Measurements from ENCODE around the gene DUSP22. TPM values are rescaled to one million over a fixed set of nuclear protein-coding genes. Genes with fewer than 3 reads are reported as not detected.

DUSP22 gene
- total RNA-seq, 1 donor from 2014 or later, result 34.9 TPM

GRCh38 chr6:333379-334002 is 41.2 kb downstream of the DUSP22 start:
- Histone ChIP-seq H3K4me1 (ENCODE audit: insufficient read depth, low read length) (peaks cover under 1% of the 10 kb centered on the region), H3K4me3 (ENCODE audit: insufficient read depth, low read depth, low read length) (no peak overlapping the region)
- no peaks in the 10 kb centered on the region for H3K27me3 Mint-ChIP-seq (ENCODE audit: low read depth, unreplicated experiment)

DNA sequence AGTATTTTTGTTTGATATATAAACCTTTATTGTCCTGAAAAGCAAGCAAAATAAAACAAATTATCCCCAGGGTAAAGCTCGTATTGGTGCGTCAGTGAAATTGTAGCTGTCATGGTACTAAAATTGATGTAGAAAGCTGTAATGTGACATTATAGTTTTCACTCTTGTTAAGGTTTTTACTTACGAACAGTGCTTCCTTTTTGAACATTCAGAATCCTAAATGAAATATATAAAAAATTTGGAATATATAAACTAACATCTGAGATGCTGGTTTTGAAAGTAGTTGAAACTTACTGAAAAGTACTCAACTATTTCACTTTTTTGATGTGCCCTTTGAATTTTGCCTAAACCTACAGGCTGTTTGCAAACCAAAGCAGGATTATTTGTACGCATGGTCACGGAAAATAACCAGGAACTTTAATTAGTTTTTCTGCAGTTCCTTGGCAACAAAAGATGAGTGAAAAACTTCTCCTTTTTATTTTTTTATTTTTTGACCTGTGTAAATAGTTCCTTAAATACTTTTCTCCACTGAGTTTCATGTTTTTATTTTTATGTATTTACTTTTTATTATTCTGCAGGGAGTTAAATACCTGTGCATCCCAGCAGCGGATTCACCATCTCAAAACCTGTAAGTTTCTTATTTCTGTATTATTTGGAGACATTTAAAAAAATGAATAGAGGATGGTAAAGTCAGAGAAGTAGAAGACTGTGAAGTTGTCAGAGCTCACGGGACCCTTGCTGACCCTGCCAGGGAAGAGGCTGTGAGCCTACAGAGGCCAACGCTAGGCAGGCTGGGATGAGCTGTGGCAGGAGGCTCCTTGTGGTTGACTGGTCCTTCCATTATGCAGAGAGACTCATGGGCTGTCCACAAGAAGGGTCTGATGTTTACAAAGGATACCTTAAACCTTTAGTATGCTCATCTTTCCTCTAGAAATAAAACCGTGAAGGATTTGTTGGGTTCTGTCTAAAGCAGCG is 42.5 kb downstream of the DUSP22 start:
- peaks cover 13% of the 10 kb centered on the region for H4K20me1 ChIP-seq (ENCODE audit: insufficient read depth, low read length)
- H3K27ac ChIP-seq (ENCODE audit: low read depth, low read length), result no peak overlapping the region
- H3K9me3 ChIP-seq (ENCODE audit: insufficient read depth, low read depth, low read length), result no peaks in the 10 kb centered on the region
- H3K79me2 ChIP-seq (ENCODE audit: insufficient read depth, low read length), result no peaks in the 10 kb centered on the region
- H3K9me3 Mint-ChIP-seq (ENCODE audit: unreplicated experiment), result no peaks in the 10 kb centered on the region
- H3K36me3 Mint-ChIP-seq (ENCODE audit: low read depth, unreplicated experiment), result no peaks in the 10 kb centered on the region
- FAIRE-seq (no peak), DNase-seq (ENCODE audit: low read depth) (no peak)
- no peak overlapping the region for H3K4me3 ChIP-seq (ENCODE audit: insufficient read depth, low read depth, low read length)
- no peaks in the 10 kb centered on the region for H3K4me1 ChIP-seq (ENCODE audit: insufficient read depth, low read length)
- H3K27ac Mint-ChIP-seq (ENCODE audit: unreplicated experiment), result no peak overlapping the region
- no peaks in the 10 kb centered on the region for H3K27me3 ChIP-seq (ENCODE audit: insufficient read depth, low read length)
- no peak overlapping the region for H3K4me2 ChIP-seq (ENCODE audit: low read length)
- peaks cover 11% of the 10 kb centered on the region for H3K4me1 Mint-ChIP-seq (ENCODE audit: low read depth, unreplicated experiment)
- H3K9ac ChIP-seq (ENCODE audit: low read length), result no peak overlapping the region
- no peak for TF ChIP-seq EZH2 (IDR thresholded peaks at IDR 0.05; ENCODE audit: insufficient read depth, low read length)
- TF ChIP-seq CTCF (IDR thresholded peaks at IDR 0.05; ENCODE audit: insufficient read depth, low read depth, low read length), result no peak
- H2AFZ ChIP-seq (ENCODE audit: low read depth, low read length), result no peak overlapping the region
- no peaks in the 10 kb centered on the region for H3K36me3 ChIP-seq (ENCODE audit: insufficient read depth, low read length)
- no peak overlapping the region for H3K4me3 Mint-ChIP-seq (ENCODE audit: unreplicated experiment)
- H3K27me3 Mint-ChIP-seq (ENCODE audit: low read depth, unreplicated experiment), result no peaks in the 10 kb centered on the region

More at GRCh38 chr6:333379-334002, 41.2 kb downstream of the DUSP22 start:
- H3K4me1 Mint-ChIP-seq (ENCODE audit: low read depth, unreplicated experiment), result peaks cover 8% of the 10 kb centered on the region
- TF ChIP-seq EZH2 (IDR thresholded peaks at IDR 0.05; ENCODE audit: insufficient read depth, low read length), result no peak
- TF ChIP-seq CTCF (IDR thresholded peaks at IDR 0.05; ENCODE audit: insufficient read depth, low read depth, low read length), result no peak
- H3K36me3 Mint-ChIP-seq (ENCODE audit: low read depth, unreplicated experiment), result no peaks in the 10 kb centered on the region
- H3K4me3 Mint-ChIP-seq (ENCODE audit: unreplicated experiment), result no peak overlapping the region
- Histone ChIP-seq H3K79me2 (ENCODE audit: insufficient read depth, low read length) (no peaks in the 10 kb centered on the region), H3K9ac (ENCODE audit: low read length) (no peak overlapping the region), H3K36me3 (ENCODE audit: insufficient read depth, low read length) (no peaks in the 10 kb centered on the region), H3K4me2 (ENCODE audit: low read length) (no peak overlapping the region), H2AFZ (ENCODE audit: low read depth, low read length) (no peak overlapping the region), H3K9me3 (ENCODE audit: insufficient read depth, low read depth, low read length) (no peaks in the 10 kb centered on the region), H3K27me3 (ENCODE audit: insufficient read depth, low read length) (no peaks in the 10 kb centered on the region), H4K20me1 (ENCODE audit: insufficient read depth, low read length) (peaks cover 20% of the 10 kb centered on the region), H3K27ac (ENCODE audit: low read depth, low read length) (no peak overlapping the region)
- DNase-seq (ENCODE audit: low read depth) (no peak), FAIRE-seq (no peak)
- no peak overlapping the region for H3K27ac Mint-ChIP-seq (ENCODE audit: unreplicated experiment)
- no peaks in the 10 kb centered on the region for H3K9me3 Mint-ChIP-seq (ENCODE audit: unreplicated experiment)
